ENCODE results near the gene ATF7IP.
"Not testable (repeated sequence)": the region's sequence is repeated elsewhere in the genome, so short reads cannot be mapped to it uniquely, and the experiment has no call there.

The ATF7IP gene

GRCh38 chr12:14369311-14369710 lies 3.8 kb downstream of the ATF7IP start:
- no peak for DNase-seq

GRCh38 chr12:14373217-14373616 lies 7.7 kb downstream of the ATF7IP start:
- DNase-seq: no peak

GRCh38 chr12:14379508-14379907 lies 14.0 kb downstream of the ATF7IP start:
- DNase-seq: no peak

- DNase-seq: peak; percentile 33
Measured at GRCh38 chr12:14384783-14385638, 19.5 kb downstream of the ATF7IP start.

GRCh38 chr12:14387219-14387871 lies 21.9 kb downstream of the ATF7IP start:
- DNase-seq: no peak

- DNase-seq: no peak
Measured at GRCh38 chr12:14390449-14390848, 25.0 kb downstream of the ATF7IP start.

GRCh38 chr12:14390870-14391530 lies 25.5 kb downstream of the ATF7IP start:
- DNase-seq: no peak

GRCh38 chr12:14393751-14394150 lies 28.3 kb downstream of the ATF7IP start:
- DNase-seq: no peak

- DNase-seq: no peak
Measured at GRCh38 chr12:14394317-14395073, 29.0 kb downstream of the ATF7IP start.

GRCh38 chr12:14395074-14395778 lies 29.7 kb downstream of the ATF7IP start:
- DNase-seq: no peak

- no peak for DNase-seq
Measured at GRCh38 chr12:14396071-14396470, 30.6 kb downstream of the ATF7IP start.

- DNase-seq: no peak
Measured at GRCh38 chr12:14399871-14400270, 34.4 kb downstream of the ATF7IP start.

GRCh38 chr12:14400599-14400998 lies 35.1 kb downstream of the ATF7IP start:
- no peak for DNase-seq

- not testable (repeated sequence) for DNase-seq
Measured at GRCh38 chr12:14401267-14401666, 35.8 kb downstream of the ATF7IP start.

GRCh38 chr12:14402697-14403096 lies 37.2 kb downstream of the ATF7IP start:
- DNase-seq: no peak

- DNase-seq: no peak
Measured at GRCh38 chr12:14403293-14403692, 37.8 kb downstream of the ATF7IP start.

- DNase-seq: no peak
Measured at GRCh38 chr12:14403711-14404196, 38.3 kb downstream of the ATF7IP start.

- DNase-seq: not testable (repeated sequence)
Measured at GRCh38 chr12:14405407-14405806, 39.9 kb downstream of the ATF7IP start.

GRCh38 chr12:14408208-14408607 lies 42.7 kb downstream of the ATF7IP start:
- no peak for DNase-seq

GRCh38 chr12:14410177-14410576 lies 44.7 kb downstream of the ATF7IP start:
- no peak for DNase-seq

- DNase-seq: no peak
Measured at GRCh38 chr12:14410841-14411569, 45.5 kb downstream of the ATF7IP start.

Measured in activated CD8-positive, alpha-beta memory T cell treated with anti-CD3 and anti-CD28 coated beads, Interleukin-2, amount 50 U/mL, for 4 hours (primary cell).